Measurements from ENCODE around the gene KLRB1.
"Not testable (repeated sequence)": the region's sequence is repeated elsewhere in the genome, so short reads cannot be mapped to it uniquely, and the experiment has no call there.

KLRB1 gene

DNA sequence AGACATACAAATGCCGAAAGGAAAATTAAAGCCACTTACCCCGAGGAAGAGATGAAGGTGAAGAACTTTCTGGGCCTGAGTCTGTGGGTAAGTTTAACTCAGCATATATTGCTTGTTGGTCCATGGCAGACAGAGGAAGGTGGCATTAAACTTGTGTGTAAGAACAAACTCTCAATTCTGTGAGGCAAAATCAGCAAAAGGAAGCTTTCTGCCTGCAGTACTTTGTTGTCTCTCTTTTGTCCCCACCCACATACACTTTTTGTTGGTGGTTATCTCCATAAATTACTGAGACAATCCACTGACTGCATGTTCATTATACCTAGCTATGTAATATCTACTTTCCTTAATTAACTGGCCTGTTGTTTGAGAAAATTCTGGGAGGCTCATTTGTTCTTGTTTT is at the start of gene KLRB1:
KLRB1 (minus strand) TSS at position 201 of the 400 bp plus-strand sequence; CDS start at position 124, 77 bp downstream.
- no peak for DNase-seq

DNA sequence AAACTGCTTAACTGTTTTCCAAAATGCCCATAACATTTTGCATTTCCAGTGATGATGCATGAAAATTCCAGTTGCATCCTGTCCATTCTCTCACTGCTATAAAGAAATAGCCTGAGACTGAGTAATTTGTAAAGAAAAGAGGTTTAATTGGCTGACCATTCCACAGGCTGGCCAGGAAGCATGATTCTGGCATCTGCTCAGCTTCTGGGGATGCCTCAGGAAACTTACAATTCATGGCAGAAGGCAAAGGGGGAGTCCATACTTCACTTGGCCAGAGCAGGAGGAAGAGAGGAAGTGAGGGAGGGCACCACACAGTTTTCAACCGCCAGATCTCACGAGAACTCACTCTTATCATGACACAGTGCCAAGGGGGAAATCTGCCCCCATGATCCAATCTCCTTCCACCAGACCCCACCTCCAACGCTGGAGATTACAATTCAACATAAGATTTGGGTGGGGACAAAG is 43.6 kb upstream of the KLRB1 start:
- no peak for DNase-seq

GRCh38 chr12:9650151-9650576 is 42.4 kb upstream of the KLRB1 start:
- no peak for DNase-seq

- DNase-seq = no peak
Observed at GRCh38 chr12:9649532-9649940, 41.8 kb upstream of the KLRB1 start.

DNA sequence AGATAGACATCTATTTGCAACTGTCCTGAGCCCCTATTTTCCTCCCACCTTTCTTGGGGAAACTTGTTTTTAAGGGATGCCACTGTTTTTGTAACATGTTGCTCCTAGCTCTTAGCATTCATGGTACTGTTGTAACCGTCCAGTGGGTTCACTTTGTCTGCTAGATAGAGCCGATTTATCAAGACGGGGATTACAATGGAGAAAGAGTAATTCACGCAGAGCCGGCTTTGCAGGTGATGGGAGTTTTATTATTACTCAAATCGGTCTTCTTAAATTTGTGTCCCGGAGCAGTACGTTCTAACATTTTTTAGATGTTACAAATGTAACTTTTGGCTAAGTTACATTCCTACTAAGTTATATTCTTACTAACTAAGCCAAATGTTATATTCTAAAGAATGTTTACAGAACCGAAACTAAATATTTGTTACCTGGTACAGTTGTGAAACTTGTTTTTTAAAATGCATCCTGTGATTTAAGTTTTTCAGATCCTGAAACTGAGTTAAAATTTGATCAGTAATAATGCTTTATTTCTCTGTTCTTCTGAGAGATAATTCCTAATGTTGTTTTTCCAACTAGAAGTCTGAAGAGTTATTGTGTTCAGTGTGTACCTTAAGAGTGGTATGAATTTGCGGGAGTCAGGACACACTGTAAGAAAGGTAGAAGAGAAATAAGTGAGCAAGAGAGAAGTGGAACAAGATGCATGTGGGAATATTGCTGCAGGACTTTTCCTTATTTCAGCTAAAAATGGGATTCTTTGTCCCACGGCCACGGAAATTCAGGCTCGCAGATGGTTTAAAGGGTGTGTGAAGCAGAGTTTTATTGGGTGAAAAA is 41.2 kb upstream of the KLRB1 start:
- DNase-seq = no peak

DNA sequence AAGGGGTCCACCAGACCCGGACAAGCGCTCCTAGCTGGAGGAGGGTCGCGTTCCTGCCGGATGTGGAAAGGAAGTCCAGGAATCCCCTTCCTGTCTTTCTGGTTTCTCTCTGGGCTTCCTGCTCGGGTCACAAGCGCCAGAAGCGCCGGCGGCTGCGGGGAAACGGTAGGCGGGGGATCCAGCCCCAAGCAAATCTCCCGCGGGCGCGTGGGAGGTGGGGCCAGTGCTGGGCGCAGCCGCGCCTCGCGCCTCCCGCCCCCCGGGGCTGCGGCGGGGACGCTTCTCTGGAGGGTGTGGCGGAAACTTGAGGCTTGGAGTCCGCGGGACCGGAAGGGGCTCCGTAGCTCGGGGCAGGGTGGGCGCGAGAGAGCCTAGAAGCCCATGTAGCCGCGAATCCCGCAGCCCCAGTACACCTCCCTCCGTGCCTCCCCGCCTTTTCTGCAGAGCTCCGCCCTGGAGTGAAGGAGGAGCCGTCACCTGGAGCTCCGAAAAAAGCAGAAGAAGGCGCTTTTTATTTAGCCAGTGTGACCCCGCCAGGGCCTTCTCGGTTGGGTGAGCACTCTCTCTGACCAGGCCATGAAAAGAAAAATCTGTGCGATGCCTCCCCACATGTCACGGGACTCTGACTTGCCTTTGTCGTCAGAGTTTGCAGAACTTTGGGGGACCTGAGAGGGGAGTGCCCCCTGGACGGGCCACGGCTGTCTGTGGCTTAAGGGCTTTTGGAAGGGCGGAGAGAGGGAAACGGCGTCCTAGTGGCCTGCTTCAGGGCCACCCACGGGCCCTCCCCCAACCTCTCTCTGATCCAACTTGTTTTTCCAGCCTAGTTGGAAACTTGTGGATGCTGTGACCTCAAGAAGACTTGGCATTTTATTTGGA is 40.3 kb upstream of the KLRB1 start:
- peak; percentile 58 for DNase-seq

- no peak for DNase-seq
Observed at GRCh38 chr12:9646794-9647781, 39.4 kb upstream of the KLRB1 start.

GRCh38 chr12:9644985-9645551 is 37.4 kb upstream of the KLRB1 start:
- DNase-seq = not testable (repeated sequence)

- DNase-seq = no peak
Observed at GRCh38 chr12:9643266-9643660, 35.5 kb upstream of the KLRB1 start.

DNA sequence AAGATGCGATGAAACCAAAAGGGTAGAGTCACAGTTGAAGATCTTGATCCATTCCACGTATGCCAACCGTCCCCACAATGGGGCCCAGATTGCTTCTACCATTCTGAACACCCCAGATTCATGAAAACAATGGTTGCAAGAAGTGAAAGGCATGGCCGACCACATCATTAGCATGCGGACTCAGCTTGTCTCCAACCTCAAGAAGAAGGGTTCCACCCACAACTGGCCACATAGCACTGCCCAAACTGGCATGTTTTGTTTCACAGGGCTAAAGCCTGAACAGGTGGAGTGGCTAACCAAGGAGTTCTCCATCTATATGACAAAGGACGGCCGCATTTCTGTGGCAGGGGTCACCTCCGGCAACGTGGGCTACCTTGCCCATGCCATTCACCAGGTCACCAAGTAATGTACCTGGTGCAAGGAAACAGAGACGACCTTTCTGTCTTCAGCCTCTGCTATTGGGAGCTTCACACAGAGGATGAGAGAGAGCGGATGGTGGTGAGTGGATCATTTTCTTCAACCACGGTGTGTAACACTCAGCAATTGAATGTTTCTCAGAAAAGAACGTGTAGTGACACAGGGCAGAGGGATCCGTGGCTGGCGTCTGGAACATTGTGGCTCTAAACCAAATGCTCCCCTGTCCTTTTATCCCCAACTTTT is 35.0 kb upstream of the KLRB1 start:
- DNase-seq = no peak

GRCh38 chr12:9640024-9640423 is 32.3 kb upstream of the KLRB1 start:
- no peak for DNase-seq

GRCh38 chr12:9636851-9637206 is 29.1 kb upstream of the KLRB1 start:
- no peak for DNase-seq

- no peak for DNase-seq
Observed at GRCh38 chr12:9636150-9636850, 28.6 kb upstream of the KLRB1 start.

- no peak for DNase-seq
Observed at GRCh38 chr12:9634969-9635754, 27.4 kb upstream of the KLRB1 start.

DNA sequence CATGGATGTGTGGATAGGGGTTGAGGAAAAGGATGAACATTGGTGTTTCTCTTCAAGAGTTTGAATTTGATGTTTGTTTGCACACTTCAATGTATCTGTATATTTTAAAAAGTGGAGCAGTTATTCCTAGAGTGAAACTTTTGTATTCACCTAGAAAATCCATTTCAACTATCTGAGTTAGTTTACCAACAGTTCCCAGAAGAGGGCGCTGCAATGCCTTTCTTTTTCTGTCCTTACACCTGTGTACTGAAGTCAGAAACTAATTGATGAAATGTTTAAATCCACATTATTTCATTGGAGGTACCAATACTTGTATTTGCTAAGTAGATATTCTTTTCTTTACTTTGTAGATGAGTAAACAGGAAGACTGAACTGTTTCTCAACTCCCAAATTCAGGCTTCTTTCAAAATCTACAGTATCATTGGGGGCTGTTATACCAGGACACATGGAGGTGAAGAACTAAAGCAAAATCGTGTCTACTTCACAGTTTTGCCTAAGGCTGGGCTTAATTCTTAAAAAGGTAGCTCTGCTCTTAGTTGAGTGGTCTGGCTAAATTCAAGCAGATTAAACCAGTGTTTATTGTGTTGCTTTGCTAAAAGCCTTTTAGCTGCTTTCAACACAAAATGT is 26.6 kb upstream of the KLRB1 start:
- DNase-seq = no peak

DNA sequence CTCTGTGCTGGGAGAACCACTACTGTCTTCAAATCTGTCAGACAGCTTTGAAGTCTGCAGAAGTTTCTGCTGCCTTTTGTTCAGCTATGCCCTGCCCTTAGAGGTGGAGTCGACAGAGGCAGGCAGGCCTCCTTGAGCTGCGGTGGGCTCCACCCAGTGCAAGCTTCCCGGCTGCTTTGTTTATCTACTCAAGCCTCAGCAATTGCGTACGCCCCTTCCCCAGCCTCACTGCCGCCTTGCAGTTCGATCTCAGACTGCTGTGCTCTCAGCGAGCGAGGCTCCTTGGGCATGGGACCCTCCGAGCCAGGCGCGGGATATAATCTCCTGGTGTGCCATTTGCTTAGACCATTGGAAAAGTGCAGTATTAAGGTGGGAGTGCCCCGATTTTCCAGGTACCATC is 25.1 kb upstream of the KLRB1 start:
- DNase-seq = no peak

GRCh38 chr12:9626821-9627220 is 19.1 kb upstream of the KLRB1 start:
- no peak for DNase-seq

GRCh38 chr12:9626291-9626690 is 18.6 kb upstream of the KLRB1 start:
- no peak for DNase-seq

DNA sequence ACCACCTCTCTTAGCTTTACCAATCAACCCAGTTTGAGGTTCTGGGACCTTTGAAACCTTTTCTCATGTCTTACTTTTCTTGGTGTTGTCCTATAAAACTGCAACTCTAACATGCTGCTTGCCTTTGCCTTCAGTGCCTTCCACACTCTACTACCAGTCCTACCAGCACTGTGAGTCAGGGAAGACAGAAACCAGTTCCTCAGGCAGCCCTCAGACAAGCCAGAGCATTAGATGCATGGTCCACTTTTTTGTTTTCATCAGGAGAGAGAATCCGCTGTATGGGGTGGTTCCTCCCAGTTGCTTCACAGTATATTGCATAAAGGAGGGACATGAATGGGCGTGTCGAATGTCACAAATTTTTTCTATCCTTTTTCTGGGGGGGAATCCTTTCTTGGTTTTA is 17.3 kb upstream of the KLRB1 start:
- no peak for DNase-seq
